ENCODE data around the gene UBL4A. TPM values are rescaled to one million over a fixed set of nuclear protein-coding genes. Genes with fewer than 3 reads are reported as not detected.
A peak's percentile ranks its signal among the peaks of the same experiment; 100 is the strongest.

The UBL4A gene
- total RNA-seq, 2 donors from 2014 or later = 29.1 to 35.9 TPM

GRCh38 chrX:154530286-154530685, 43.9 kb upstream of the UBL4A start:
- no peaks in the 10 kb centered on the region for H3K9me3 ChIP-seq (ENCODE audit: control insufficient read depth, low read length)
- Mint-ChIP-seq H3K4me1 (peaks cover 2% of the 10 kb centered on the region), H3K36me3 (ENCODE audit: low read depth) (peaks cover 19% of the 10 kb centered on the region), H3K27me3 (ENCODE audit: insufficient read depth) (peaks cover 6% of the 10 kb centered on the region), H3K27ac (no peak overlapping the region), H3K4me3 (no peak overlapping the region), H3K9me3 (peaks cover 69% of the 10 kb centered on the region)
- H3K36me3 ChIP-seq (ENCODE audit: control insufficient read depth, insufficient read depth, low read length) = peaks cover 15% of the 10 kb centered on the region
- H3K27me3 ChIP-seq (ENCODE audit: control insufficient read depth, insufficient read depth, low read length, poor library complexity, severe bottlenecking) = no peaks in the 10 kb centered on the region
- no peak overlapping the region for H3K4me3 ChIP-seq (ENCODE audit: low read length)
- H3K4me1 ChIP-seq (ENCODE audit: control insufficient read depth, insufficient read depth, low read length) = no peaks in the 10 kb centered on the region
- no peak for DNase-seq
- H3K9ac ChIP-seq (ENCODE audit: extremely low read depth, low read length, poor library complexity, severe bottlenecking) = no peak overlapping the region
- TF ChIP-seq, protein P1, sequence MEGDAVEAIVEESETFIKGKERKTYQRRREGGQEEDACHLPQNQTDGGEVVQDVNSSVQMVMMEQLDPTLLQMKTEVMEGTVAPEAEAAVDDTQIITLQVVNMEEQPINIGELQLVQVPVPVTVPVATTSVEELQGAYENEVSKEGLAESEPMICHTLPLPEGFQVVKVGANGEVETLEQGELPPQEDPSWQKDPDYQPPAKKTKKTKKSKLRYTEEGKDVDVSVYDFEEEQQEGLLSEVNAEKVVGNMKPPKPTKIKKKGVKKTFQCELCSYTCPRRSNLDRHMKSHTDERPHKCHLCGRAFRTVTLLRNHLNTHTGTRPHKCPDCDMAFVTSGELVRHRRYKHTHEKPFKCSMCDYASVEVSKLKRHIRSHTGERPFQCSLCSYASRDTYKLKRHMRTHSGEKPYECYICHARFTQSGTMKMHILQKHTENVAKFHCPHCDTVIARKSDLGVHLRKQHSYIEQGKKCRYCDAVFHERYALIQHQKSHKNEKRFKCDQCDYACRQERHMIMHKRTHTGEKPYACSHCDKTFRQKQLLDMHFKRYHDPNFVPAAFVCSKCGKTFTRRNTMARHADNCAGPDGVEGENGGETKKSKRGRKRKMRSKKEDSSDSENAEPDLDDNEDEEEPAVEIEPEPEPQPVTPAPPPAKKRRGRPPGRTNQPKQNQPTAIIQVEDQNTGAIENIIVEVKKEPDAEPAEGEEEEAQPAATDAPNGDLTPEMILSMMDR (conservative IDR thresholded peaks at IDR 0.05) = no peak
- no peak overlapping the region for H3K27ac ChIP-seq (ENCODE audit: low read depth, low read length)
- WGBS, 2 experiments (ENCODE audit: insufficient coverage in 1 of 2, insufficient read length in 1 of 2) = 97% methylated on average over 11 of the region's 11 CpGs; no CpG with 5 or more reads in 1 of the 2 experiments

DNA sequence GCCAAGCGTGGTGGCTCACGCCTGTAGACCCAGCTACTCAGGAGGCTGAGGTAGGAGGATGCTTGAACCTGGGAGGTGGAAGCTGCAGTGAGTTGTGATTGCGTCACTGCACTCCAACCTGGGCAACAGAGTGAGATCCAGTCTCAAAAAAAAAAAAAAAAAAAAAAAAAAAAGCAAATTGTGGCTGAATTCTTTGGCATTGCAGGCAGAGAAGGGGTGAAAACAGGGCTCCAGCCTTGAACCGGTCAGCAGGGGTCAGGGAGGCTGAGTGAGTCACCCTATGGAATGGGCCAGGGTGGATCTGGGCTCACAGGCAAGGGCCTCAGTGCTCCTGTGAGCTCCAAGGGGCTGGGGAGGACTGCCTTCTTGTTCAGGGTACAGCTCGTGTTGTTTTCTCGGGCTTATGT, 42.8 kb upstream of the UBL4A start:
- peaks cover 10% of the 10 kb centered on the region for H3K27me3 Mint-ChIP-seq (ENCODE audit: insufficient read depth)
- 93% methylated on average over 5 of the region's 6 CpGs; no CpG with 5 or more reads in 1 of the 2 experiments for WGBS, 2 experiments (ENCODE audit: insufficient coverage in 1 of 2, insufficient read length in 1 of 2)
- H3K9ac ChIP-seq (ENCODE audit: extremely low read depth, low read length, poor library complexity, severe bottlenecking) = no peak overlapping the region
- H3K9me3 Mint-ChIP-seq = peaks cover 65% of the 10 kb centered on the region
- H3K4me1 ChIP-seq (ENCODE audit: control insufficient read depth, insufficient read depth, low read length) = no peaks in the 10 kb centered on the region
- no peaks in the 10 kb centered on the region for H3K9me3 ChIP-seq (ENCODE audit: control insufficient read depth, low read length)
- H3K27ac ChIP-seq (ENCODE audit: low read depth, low read length) = no peak overlapping the region
- peaks cover 16% of the 10 kb centered on the region for H3K36me3 Mint-ChIP-seq (ENCODE audit: low read depth)
- no peak overlapping the region for H3K4me3 Mint-ChIP-seq
- DNase-seq = no peak
- no peak overlapping the region for H3K27ac Mint-ChIP-seq
- peaks cover 12% of the 10 kb centered on the region for H3K36me3 ChIP-seq (ENCODE audit: control insufficient read depth, insufficient read depth, low read length)
- no peak overlapping the region for H3K4me3 ChIP-seq (ENCODE audit: low read length)
- H3K27me3 ChIP-seq (ENCODE audit: control insufficient read depth, insufficient read depth, low read length, poor library complexity, severe bottlenecking) = no peaks in the 10 kb centered on the region
- TF ChIP-seq, protein P1 (conservative IDR thresholded peaks at IDR 0.05) = no peak
- peaks cover 2% of the 10 kb centered on the region for H3K4me1 Mint-ChIP-seq

- Histone ChIP-seq H3K4me3 (ENCODE audit: low read length) (no peak overlapping the region), H3K36me3 (ENCODE audit: control insufficient read depth, insufficient read depth, low read length) (no peaks in the 10 kb centered on the region), H3K9me3 (ENCODE audit: control insufficient read depth, low read length) (no peaks in the 10 kb centered on the region), H3K4me1 (ENCODE audit: control insufficient read depth, insufficient read depth, low read length) (no peaks in the 10 kb centered on the region), H3K27me3 (ENCODE audit: control insufficient read depth, insufficient read depth, low read length, poor library complexity, severe bottlenecking) (no peaks in the 10 kb centered on the region), H3K27ac (ENCODE audit: low read depth, low read length) (no peak overlapping the region), H3K9ac (ENCODE audit: extremely low read depth, low read length, poor library complexity, severe bottlenecking) (peak overlapping the region; percentile 27)
- WGBS, 2 experiments (ENCODE audit: insufficient coverage in 1 of 2, insufficient read length in 1 of 2) = 20% methylated on average over 10 of the region's 15 CpGs; no CpG with 5 or more reads in 1 of the 2 experiments
- Mint-ChIP-seq H3K9me3 (peaks cover 59% of the 10 kb centered on the region), H3K27me3 (ENCODE audit: insufficient read depth) (peaks cover 14% of the 10 kb centered on the region), H3K4me1 (peaks cover 2% of the 10 kb centered on the region), H3K27ac (peak overlapping the region; percentile 80), H3K4me3 (peak overlapping the region; percentile 46), H3K36me3 (ENCODE audit: low read depth) (peaks cover 8% of the 10 kb centered on the region)
- peak; percentile 88 for DNase-seq
- TF ChIP-seq, protein P1 (conservative IDR thresholded peaks at IDR 0.05) = peak; percentile 65
These were observed 40.7 kb upstream of the UBL4A start for GRCh38 chrX:154526901-154527675.
